Endothelial cell of hepatic sinusoid (primary cell): ENCODE results near the gene SMIM38.

Source experiments
- in situ Hi-C: cut with HindIII; loops from 2 replicates; pipeline ENCODE4 v1.10.0; 2017; ENCODE audit warnings: low sequenced_read_pairs

SMIM38 gene

GRCh38 chr11:69155302-69156234, at the start of gene SMIM38:
Gene SMIM38 (plus strand): TSS chr11:69155935. CDS start chr11:69157847, 1,912 bp downstream.
- in situ Hi-C loops = no loop called here

DNA sequence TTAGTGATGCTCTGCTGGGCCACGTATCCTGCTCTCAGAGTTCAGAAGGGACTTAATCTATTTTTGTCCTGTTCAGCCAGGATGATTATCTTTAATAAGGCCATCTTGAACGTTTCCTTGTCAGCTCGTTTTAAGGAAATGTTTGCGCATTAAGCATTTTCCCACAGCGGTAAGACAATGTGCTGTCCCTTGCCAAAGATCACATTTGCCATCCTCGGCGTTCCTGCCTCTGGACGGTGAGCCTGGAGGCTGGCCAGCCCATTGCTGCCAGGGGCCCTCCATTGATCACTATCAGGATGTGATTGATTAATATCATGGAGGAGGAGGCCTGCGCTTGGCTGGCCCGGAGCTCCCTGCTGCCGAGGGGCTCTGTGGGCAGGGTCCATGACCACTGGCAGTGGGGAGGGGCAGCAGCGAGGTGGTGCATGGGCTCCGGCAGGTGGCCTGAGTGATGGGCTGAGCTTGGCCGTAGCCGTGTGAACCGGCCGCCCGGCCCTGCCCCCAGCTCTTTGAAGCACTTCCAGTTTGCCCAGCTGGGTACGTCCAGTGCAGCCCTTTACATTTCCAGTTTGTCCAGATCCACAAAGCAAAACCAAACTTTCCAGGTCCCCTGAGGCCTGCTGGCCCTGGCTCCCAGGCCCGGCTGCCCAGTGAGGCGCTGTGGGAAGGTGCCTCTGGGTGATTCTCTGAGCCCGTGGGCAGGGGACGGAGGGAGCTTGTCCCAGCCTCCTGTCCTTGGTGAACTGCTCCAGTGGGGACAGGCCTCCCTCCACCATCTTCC, 49.5 kb upstream of the SMIM38 start:
- in situ Hi-C loops = loop anchor here (5.0 kb wide), 1 partner anchor 551 kb away; no protein-coding TSS in a partner anchor

DNA sequence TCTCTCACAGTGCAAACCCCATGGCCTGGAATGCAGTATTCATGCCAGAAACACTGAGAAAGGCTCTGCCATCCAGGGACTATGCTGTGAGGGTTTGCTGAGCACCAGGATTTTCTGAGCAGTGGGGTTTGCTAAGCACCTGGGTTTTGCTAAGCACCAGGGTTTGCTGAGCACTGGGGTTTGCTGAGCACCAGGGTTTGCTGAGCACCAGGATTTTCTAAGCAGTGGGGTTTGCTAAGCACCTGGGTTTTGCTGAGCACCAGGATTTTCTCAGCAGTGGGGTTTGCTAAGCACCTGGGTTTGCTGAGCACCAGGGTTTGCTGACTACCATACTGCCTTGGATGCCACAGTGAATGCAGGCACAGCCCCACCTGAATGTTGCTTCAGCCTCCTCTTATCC, 48.3 kb upstream of the SMIM38 start:
- in situ Hi-C loops = loop anchor here (5.0 kb wide), 1 partner anchor 550 kb away; no protein-coding TSS in a partner anchor

GRCh38 chr11:69108030-69108429, 47.7 kb upstream of the SMIM38 start:
- in situ Hi-C loops = loop anchor here (5.0 kb wide), 1 partner anchor 549 kb away; no protein-coding TSS in a partner anchor

DNA sequence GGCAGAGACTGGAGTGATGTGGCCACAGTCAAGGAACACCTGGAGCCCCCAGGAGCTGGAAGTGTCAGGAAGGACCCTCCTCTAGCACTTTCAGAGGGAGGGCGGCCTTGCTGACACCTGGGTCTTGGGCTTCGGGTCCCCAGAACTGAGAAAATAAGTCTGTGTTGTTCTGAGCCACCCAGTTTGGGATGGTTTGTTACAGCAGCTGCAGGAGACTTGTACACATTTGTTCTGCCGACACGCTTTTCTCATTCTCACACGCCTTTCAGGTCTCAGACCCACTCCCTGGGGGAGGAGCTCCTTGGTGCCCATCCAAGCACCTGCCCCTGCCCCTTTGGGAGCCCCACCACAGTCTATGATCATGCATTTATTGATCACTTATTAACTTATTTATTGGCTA, 47.2 kb upstream of the SMIM38 start:
- in situ Hi-C loops = loop anchor here (5.0 kb wide), 1 partner anchor 549 kb away; no protein-coding TSS in a partner anchor

GRCh38 chr11:69109101-69109500, 46.6 kb upstream of the SMIM38 start:
- in situ Hi-C loops = loop anchor here (5.0 kb wide), 1 partner anchor 548 kb away; no protein-coding TSS in a partner anchor

DNA sequence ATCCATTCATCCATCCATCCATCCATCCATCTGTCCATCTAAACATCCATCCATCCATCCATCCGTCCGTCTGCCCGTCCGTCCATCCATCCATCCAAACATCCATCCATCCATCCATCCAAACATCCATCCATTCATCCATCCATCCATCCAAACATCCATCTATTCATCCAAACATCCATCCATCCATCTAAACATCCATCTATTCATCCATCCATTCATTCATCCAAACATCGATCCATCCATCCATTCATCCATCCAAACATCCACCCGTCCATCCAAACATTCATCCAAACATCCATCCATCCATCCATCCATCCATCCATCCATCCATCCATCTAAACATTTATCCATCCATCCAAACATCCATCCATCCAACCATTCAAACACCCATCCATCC, 45.3 kb upstream of the SMIM38 start:
- in situ Hi-C loops = loop anchor here (10.0 kb wide), 2 partner anchors 254 to 314 kb away; no protein-coding TSS in a partner anchor

GRCh38 chr11:69111624-69112542, 43.9 kb upstream of the SMIM38 start:
- in situ Hi-C loops = loop anchor here (10.0 kb wide), 2 partner anchors 253 to 313 kb away; no protein-coding TSS in a partner anchor

DNA sequence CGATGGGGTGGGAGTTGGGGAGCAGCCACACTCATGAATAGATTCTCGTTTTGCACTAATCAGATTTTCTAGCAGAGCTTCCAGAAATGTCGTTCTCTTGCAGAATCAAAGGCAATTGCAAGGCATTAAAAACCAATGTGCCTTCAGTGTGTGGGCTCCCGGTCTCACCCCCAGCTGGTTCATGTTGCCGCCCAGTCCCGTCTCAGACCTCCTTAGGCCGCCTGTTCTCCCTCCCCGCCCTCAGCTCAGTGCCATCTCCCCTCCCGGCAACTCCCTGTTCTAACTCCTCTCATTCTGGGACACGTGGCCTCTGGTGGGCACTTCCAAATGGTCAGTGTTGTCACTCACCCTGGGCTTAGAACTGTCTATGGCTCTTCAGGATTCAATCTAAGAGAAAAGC, 42.5 kb upstream of the SMIM38 start:
- in situ Hi-C loops = loop anchor here (10.0 kb wide), 2 partner anchors 252 to 312 kb away; no protein-coding TSS in a partner anchor

GRCh38 chr11:69113646-69114340, 41.9 kb upstream of the SMIM38 start:
- in situ Hi-C loops = loop anchor here (10.0 kb wide), 2 partner anchors 251 to 311 kb away; no protein-coding TSS in a partner anchor

DNA sequence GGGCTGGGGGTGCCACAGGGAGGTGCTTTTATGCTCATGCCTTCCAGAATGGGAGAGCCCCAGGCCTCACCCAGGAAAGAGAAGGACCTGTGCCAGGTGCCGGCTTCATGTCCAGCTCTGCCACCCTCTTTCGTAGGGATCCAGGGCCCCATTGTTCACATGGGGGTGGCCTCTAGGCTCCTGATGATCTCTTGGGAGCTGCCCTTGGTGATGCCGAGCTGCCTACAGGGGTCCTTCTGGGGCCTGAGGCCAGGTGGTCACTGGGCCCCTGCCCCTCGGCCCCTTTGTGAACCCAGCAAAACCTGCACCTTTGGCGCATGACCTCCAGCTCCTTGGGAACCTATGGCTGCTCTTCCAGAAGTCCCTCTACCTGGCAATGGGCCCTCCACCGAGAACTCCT, 41.4 kb upstream of the SMIM38 start:
- in situ Hi-C loops = loop anchor here (10.0 kb wide), 2 partner anchors 250 to 310 kb away; no protein-coding TSS in a partner anchor

GRCh38 chr11:69114811-69115523, 40.8 kb upstream of the SMIM38 start:
- in situ Hi-C loops = loop anchor here (10.0 kb wide), 2 partner anchors 250 to 310 kb away; no protein-coding TSS in a partner anchor

DNA sequence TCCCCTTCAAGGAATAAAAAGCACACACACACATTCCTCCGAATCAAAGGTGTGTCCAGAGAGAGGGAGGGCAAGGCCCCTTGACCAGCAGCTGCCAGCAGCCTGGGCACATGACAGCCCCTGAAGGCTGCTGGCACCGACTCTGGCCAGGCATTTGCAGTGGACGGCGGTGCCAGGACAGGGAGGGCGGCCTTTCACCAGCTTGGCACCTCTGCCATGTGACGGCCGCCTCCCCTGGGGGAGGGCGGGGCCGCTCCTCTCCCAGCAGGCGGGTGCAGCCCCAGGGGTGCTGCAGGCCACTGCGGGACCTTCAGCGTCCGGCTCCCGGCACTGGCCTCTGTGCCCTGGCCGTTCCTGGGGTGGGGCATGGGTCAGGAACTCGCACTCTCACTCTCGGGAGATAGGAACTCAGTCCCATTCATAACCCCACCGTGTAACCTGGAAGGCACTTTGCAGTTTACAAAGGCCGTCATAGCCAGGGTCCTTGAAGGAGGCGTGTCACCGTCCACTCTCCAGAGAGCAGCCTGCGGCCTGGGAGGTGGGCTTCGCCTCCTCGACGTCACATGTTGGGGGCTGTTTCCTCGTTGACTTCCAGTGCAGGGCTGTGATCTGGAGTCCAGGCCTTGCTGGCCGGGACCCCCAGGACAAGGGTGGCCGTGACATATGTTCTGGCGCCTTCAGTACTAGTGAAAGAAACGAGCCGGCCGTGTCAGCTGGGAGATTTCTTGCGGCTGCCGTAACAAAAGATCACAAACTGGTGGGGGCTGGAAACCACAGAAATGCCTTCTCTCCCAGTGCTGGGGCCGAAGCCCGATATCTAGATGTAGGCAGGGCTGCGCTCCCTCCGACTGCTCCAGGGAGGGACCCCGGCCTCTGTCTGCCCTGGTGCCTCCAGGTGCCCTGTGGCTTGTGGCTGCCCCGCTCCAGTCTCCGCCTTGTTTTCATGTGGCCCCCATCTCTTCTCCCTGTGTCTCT, 39.9 kb upstream of the SMIM38 start:
- in situ Hi-C loops = loop anchor here (10.0 kb wide), 2 partner anchors 249 to 309 kb away; no protein-coding TSS in a partner anchor

DNA sequence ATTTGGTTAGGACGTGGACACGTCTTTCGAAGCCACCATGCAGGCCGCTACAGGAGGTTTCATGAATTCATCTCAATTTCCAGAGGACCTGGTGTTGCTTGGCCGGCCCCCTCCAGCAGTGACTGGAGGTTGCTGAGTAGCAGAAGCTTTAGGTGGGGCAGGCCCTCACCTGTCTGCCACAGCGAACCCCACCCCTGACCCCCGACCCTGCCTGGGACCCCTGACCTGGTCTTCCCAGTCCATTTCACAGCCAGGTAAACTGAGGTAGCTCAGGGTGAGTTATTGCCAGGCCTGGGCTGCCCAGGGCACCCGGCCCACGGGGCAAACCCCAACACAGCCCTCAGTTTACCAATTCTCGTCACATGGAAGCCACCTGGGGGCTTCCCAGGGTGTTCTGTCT, 39.1 kb upstream of the SMIM38 start:
- in situ Hi-C loops = loop anchor here (10.0 kb wide), 2 partner anchors 248 to 308 kb away; no protein-coding TSS in a partner anchor

DNA sequence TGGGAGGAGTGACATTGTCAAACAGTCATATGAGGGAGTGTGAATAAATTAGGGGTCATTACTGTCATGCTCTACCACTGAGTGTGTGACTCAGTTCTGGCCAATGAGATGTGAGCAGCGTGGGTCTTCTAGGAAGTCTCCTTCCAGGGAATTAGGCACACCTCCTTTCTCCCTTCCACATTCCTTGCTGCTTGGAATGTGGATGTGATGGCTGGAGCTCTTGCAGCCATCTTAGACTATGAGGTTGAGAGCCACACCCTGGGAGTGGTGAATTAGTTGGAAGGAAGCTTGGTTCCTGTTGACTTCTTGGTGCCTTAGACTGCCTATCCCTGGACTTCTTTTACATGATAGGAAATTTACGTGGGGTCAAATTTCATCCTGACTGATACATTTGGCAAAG, 36.5 kb upstream of the SMIM38 start:
- in situ Hi-C loops = loop anchor here (10.0 kb wide), 2 partner anchors 246 to 306 kb away; no protein-coding TSS in a partner anchor

GRCh38 chr11:69120096-69120875, 35.4 kb upstream of the SMIM38 start:
- in situ Hi-C loops = no loop called here
